HEK293T (cell line): ENCODE measurements around the gene KCNQ2.

ENCODE experiments used
- CTCF ChIA-PET: fragments of 350-600 bp; formaldehyde crosslinking; extraction: SDS; loops from one replicate; lab custom pipeline; 2021; ENCODE audit warnings: antibody characterized with exemption, inconsistent platforms; lab: Yijun Ruan, JAX
- POLR2A ChIA-PET: fragments of 350-600 bp; formaldehyde crosslinking; extraction: SDS; loops from one replicate; lab custom pipeline; 2020; ENCODE audit warnings: antibody characterized with exemption, inconsistent platforms; lab: Yijun Ruan, JAX
- DNase-seq: peaks from one replicate; pipeline ENCODE4 v3.0.0; 2012; ENCODE audit warnings: mixed read lengths; ENCODE audit errors: extremely low spot score
- ARNT ChIP-seq: fragments of 450-650 bp; IDR thresholded peaks from 2 replicates; pipeline ENCODE4 v1.6.1; 2017; ENCODE audit warnings: mild to moderate bottlenecking
- BHLHE40 ChIP-seq: fragments of 450-650 bp; IDR thresholded peaks from 2 replicates; pipeline ENCODE4 v1.6.1; 2016; ENCODE audit warnings: mild to moderate bottlenecking, moderate library complexity, borderline replicate concordance
- CTBP1 ChIP-seq: fragments of 450-650 bp; IDR thresholded peaks from 2 replicates; pipeline ENCODE4 v1.6.1; 2016; ENCODE audit warnings: borderline replicate concordance
- ELF4 ChIP-seq: fragments of 450-650 bp; IDR thresholded peaks from 2 replicates; pipeline ENCODE4 v1.6.1; 2017; ENCODE audit warnings: antibody characterized with exemption
- FOXA1 ChIP-seq: fragments of 450-650 bp; IDR thresholded peaks from 2 replicates; pipeline ENCODE4 v1.6.1; 2016; ENCODE audit warnings: mild to moderate bottlenecking
- FOXK2 ChIP-seq: fragments of 450-650 bp; IDR thresholded peaks from 2 replicates; pipeline ENCODE4 v1.6.1; 2016; ENCODE audit warnings: mild to moderate bottlenecking
- FOXM1 ChIP-seq: fragments of 450-650 bp; IDR thresholded peaks from 2 replicates; pipeline ENCODE4 v1.6.1; 2017; ENCODE audit warnings: mild to moderate bottlenecking, borderline replicate concordance
- HDGF ChIP-seq: fragments of 450-650 bp; IDR thresholded peaks from 2 replicates; pipeline ENCODE4 v1.6.1; 2017; ENCODE audit warnings: antibody characterized with exemption, borderline replicate concordance
- L3MBTL2 ChIP-seq: fragments of 450-650 bp; conservative IDR thresholded peaks from 2 replicates; pipeline ENCODE4 v1.6.1; 2016; ENCODE audit warnings: mild to moderate bottlenecking
- LEF1 ChIP-seq: fragments of 450-650 bp; IDR thresholded peaks from 2 replicates; pipeline ENCODE4 v1.6.1; 2017; ENCODE audit warnings: mild to moderate bottlenecking, borderline replicate concordance
- NFRKB ChIP-seq: fragments of 450-650 bp; IDR thresholded peaks from 2 replicates; pipeline ENCODE4 v1.6.1; 2016; ENCODE audit warnings: mild to moderate bottlenecking, moderate library complexity
- PKNOX1 ChIP-seq: fragments of 450-650 bp; IDR thresholded peaks from 2 replicates; pipeline ENCODE4 v1.6.1; 2016
- SP1 ChIP-seq: fragments of 450-650 bp; IDR thresholded peaks from 2 replicates; pipeline ENCODE4 v1.6.1; 2017
- SUZ12 ChIP-seq: fragments of 450-650 bp; IDR thresholded peaks from 2 replicates; pipeline ENCODE4 v1.6.1; 2016; ENCODE audit warnings: mild to moderate bottlenecking
- TARDBP ChIP-seq: fragments of 450-650 bp; IDR thresholded peaks from 2 replicates; pipeline ENCODE4 v1.6.1; 2016
- ZNF384 ChIP-seq: fragments of 450-650 bp; IDR thresholded peaks from 2 replicates; pipeline ENCODE4 v1.6.1; 2016

The KCNQ2 gene

DNA sequence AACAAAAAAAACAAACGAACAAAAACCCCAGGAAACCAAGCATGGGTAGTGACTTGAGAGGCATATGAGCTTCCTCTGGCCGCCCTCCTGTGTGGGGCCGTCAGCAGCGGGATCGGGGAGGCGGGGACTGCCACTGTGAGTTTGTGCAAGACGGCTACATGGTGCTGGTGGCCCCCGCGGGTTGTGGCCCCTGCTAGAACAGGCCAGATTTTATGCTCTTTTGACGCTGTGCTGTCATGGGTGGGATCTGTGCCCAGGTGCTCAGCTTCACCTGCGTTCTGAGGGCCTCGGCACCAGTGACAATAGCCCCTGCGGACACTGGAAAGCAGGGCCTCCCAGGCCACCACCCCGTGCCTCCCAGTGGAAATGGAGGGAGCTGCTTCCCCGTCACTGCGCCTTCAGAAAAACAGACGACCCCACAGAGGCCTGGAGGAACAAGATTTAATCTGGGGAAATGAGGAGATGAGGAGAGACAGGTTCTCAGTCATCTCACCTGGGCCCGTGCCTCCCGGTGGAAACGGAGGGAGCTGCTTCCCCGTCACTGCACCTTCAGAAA, 4.7 kb upstream of the KCNQ2 start:
- ChIA-PET CTCF (interaction anchor here (0.7 to 1.1 kb wide), 3 partner anchors 19 to 349 kb away, joined by 3 to 6 read pairs (median 3); no protein-coding TSS in a partner anchor), POLR2A (no interaction called here)
- no peak for DNase-seq
- TF ChIP-seq PKNOX1 (no peak), FOXA1 (no peak), CTBP1 (no peak), LEF1 (no peak), HDGF (no peak), SUZ12 (no peak), TARDBP (no peak), L3MBTL2 (no peak), ELF4 (no peak), FOXK2 (no peak), ZNF384 (no peak), SP1 (no peak), FOXM1 (no peak), NFRKB (no peak), BHLHE40 (no peak), ARNT (no peak)

DNA sequence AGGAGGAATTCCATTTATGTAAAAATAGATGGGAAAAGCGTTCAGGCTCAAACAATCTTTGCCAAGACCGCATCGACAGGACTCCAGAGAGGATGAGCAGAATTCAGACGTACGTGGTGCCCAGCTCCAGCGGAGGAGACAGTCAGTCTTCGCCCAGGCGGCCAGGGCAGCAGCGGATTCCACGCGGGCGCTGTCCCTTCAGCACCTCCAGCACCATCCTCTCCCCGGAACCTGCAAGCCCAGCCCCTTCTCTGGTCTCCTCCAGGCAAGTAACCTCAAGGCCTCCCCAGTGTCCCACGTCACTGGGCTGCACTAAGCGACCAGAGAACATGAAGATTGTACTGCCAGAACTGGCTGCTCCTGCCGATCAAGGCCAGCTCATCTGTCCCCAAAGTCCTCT, 2.8 kb upstream of the KCNQ2 start:
- no peak for DNase-seq
- ChIA-PET CTCF (no interaction called here), POLR2A (no interaction called here)
- TF ChIP-seq BHLHE40 (no peak), PKNOX1 (no peak), FOXM1 (no peak), ARNT (no peak), L3MBTL2 (no peak)

DNA sequence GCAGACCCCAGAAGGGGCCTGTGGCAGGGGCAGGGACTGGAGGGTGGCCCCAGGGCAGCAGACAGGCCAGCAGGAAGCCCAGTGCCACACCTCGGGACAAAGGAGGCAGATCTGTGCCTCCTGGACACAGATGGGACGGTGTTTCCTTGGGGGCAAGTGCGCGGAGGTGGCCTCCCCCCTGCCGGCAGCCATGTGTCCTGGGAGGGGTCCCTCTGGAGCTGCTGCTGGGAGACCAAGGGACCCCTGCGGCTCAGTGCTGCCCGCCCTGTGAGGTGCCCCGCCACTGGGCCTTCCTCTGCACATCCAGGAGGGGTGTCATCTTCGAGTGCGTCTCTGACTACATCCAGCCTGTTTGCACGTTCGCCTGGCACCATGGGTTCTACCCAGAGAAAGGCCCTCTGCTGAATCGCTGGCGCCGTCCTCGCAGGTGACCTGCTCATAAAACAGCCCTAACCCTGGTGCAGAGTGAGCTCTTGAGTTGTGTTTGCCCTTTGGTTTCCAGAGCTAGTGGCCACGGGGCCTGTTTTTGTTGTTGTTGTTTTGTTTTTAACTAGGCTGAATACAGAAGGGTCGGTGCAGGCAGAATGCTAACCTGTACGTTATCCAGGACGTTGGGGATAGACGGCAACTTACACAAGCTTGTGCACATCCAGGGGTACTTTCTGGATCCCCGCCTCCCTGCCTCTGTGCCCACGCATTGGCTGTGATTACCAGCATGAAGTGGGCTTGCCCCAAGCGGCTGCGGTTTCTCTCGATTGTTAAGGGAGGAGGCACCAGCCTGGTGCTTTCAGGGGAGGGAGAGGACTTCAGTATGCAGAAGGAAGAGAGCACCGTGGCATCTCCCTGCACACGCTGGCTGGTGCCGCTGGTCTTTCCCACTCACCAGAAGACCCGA, 1.3 kb upstream of the KCNQ2 start:
- TF ChIP-seq ARNT (no peak), FOXK2 (no peak), ZNF384 (no peak), TARDBP (no peak), L3MBTL2 (no peak), CTBP1 (no peak), NFRKB (no peak), BHLHE40 (no peak), ELF4 (no peak), SUZ12 (no peak), HDGF (no peak), LEF1 (no peak), SP1 (no peak), FOXM1 (no peak), PKNOX1 (no peak), FOXA1 (no peak)
- ChIA-PET CTCF (no interaction called here), POLR2A (interaction anchor here (0.7 to 1.2 kb wide), 3 partner anchors 10 to 47 kb away, joined by 3 read pairs; partner anchors contain the start of gene PPDPF)
- DNase-seq: no peak

GRCh38 chr20:63472862-63473390, 471 bp upstream of the KCNQ2 start:
- CTCF ChIA-PET: no interaction called here
- TF ChIP-seq L3MBTL2 (no peak), LEF1 (no peak), ELF4 (no peak), ZNF384 (no peak)

GRCh38 chr20:63471717-63471980, 806 bp downstream of the KCNQ2 start:
- TF ChIP-seq ZNF384: no peak
- TF ChIP-seq SP1: no peak
- TF ChIP-seq FOXA1: no peak
- no peak for TF ChIP-seq ARNT
- POLR2A ChIA-PET: no interaction called here
- no peak for DNase-seq
- CTCF ChIA-PET: no interaction called here

More at GRCh38 chr20:63472862-63473390, 471 bp upstream of the KCNQ2 start:
- POLR2A ChIA-PET: no interaction called here
- DNase-seq: no peak

DNA sequence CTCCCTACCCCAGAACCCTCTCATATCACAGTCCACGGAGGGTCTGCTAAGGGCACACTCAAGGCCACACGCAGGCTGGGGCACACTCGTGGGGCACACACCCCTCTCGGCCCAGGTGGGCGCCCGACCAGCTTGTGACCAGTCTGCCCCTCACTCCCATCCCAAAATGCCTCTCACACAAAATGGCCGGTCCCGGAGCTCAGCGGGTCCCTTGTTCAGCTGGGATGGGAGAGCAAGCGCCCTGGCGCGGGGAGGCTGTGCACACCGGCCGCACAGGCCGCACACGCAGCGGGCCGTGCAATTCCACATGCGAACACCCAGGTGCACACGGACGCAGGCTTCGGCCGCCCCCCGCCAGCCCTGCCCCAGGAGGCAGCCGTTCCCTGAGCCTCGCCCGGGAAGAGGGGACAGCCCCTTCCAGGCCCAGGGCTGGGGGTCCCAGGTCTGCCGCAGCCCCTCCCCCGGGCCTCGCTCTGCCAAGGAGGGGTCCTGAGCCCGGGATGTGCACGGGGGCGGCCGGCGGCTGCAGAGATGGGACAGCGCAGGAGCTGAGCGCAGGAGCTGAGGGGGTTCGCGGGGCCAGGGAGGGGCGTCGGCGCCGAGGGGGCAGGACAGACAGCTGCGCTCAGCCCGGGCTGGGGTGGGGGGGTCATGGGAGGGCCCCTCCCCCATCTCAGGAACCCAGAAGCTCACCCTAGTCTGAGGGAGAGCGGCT, 1.3 kb downstream of the KCNQ2 start:
- TF ChIP-seq SP1 (no peak), PKNOX1 (no peak), CTBP1 (no peak), TARDBP (no peak), FOXA1 (no peak), ELF4 (no peak), LEF1 (no peak), FOXM1 (no peak), FOXK2 (no peak), ZNF384 (no peak)
- ChIA-PET CTCF (interaction anchor here (1.8 kb wide), 1 partner anchor 26 kb away, joined by 5 read pairs; no protein-coding TSS in a partner anchor), POLR2A (no interaction called here)
- DNase-seq: no peak
